Fibroblast of mammary gland (primary cell): ENCODE measurements around the gene CATSPER4.
"Not testable (repeated sequence)": the region's sequence is repeated elsewhere in the genome, so short reads cannot be mapped to it uniquely, and the experiment has no call there.

Source experiments
- DNase-seq: peaks from one replicate; pipeline ENCODE4 v3.0.0-alpha.2; 2010; ENCODE audit warnings: low read depth
- H3K4me3 ChIP-seq: 2 replicates; pipeline ENCODE4 v1.5.1; 2011; ENCODE audit warnings: low read depth, mild to moderate bottlenecking, low read length, moderate library complexity; ENCODE audit not compliant: control insufficient read depth
- TF ChIP-seq, protein P1 (sequence below): conservative IDR thresholded peaks from 2 replicates; pipeline ENCODE4 v1.5.1; 2011; ENCODE audit warnings: low read depth, low read length, inconsistent platforms; ENCODE audit not compliant: control insufficient read depth, insufficient read depth

CATSPER4 gene

DNA sequence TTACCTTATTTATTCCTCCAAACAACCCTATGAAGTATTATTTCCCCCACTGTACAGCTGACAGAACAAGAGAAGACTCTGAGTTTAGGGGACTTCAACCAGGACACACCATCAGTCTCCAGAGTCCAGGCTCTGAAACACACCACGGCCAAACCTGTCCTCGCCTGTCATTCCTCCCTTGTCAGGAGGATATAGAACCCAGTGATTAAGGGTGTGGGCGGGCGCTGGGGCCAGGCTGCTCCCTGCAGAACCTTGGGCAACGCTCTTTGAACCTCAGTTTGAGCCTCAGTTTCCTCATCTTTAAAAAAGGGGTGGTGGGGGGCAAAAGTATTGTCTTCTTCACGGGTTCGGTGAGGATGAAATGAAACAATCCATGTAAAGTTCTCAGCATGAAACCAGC, 34.2 kb downstream of the CATSPER4 start:
- TF ChIP-seq, protein P1, sequence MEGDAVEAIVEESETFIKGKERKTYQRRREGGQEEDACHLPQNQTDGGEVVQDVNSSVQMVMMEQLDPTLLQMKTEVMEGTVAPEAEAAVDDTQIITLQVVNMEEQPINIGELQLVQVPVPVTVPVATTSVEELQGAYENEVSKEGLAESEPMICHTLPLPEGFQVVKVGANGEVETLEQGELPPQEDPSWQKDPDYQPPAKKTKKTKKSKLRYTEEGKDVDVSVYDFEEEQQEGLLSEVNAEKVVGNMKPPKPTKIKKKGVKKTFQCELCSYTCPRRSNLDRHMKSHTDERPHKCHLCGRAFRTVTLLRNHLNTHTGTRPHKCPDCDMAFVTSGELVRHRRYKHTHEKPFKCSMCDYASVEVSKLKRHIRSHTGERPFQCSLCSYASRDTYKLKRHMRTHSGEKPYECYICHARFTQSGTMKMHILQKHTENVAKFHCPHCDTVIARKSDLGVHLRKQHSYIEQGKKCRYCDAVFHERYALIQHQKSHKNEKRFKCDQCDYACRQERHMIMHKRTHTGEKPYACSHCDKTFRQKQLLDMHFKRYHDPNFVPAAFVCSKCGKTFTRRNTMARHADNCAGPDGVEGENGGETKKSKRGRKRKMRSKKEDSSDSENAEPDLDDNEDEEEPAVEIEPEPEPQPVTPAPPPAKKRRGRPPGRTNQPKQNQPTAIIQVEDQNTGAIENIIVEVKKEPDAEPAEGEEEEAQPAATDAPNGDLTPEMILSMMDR, result no peak

DNA sequence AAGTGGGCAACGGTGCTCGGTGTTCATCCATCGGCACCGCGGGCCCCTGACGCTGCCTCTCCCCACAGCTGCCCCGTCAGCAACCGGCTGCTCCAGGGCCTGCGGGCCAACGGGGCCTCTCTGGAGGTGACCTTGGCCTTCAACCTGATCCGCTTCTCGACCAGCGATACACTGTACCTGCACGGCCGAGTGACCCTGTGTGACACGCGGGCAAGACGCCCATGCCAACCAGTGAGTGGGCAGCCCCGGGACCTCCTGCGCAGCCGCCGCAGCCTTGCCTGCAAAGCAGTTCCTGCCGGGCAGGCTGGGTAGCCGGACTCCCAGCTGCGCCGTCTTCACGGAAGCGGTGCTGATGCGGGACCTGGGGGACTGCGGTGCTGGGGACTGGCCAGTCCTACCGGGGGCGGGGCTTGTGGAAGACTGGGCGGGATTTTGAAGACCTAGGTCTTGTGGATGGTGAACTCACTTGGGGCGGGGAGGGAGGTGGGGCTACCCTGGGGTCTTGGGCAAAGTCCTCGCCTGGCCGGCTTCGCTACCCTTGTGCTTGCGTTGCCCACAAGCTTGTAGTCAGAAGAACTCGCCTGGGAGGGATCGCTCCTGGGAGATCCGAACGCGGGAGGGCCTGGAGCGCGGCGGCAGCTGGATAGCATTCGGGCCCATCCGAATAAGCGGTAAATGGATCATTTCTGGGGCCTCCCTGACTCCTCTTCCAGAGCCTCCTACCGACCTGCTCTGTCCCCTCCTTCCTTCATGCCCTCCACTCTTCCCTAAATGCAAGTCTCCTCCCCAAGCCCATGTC, 34.8 kb downstream of the CATSPER4 start:
- TF ChIP-seq, protein P1, result no peak
- DNase-seq, result peak; percentile 8
- H3K4me3 ChIP-seq, result peak overlapping the region; percentile 37

More for the DNA sequence above, 34.2 kb downstream of the CATSPER4 start:
- DNase-seq, result no peak
- no peak overlapping the region for H3K4me3 ChIP-seq

- DNase-seq, H3K4me3 ChIP-seq: not testable (repeated sequence)
Measured at GRCh38 chr1:26230682-26231081, 40.3 kb downstream of the CATSPER4 start.

GRCh38 chr1:26233903-26234643, 43.7 kb downstream of the CATSPER4 start, which contains the start of gene CEP85:
CEP85 (plus strand) TSS chr1:26234200; CDS start chr1:26239784, 5,584 bp downstream.
- peak within 1 kb of the TSS; percentile 95 for H3K4me3 ChIP-seq
- TF ChIP-seq, protein P1, result peak; percentile 81
- peak; percentile 95 for DNase-seq

DNA sequence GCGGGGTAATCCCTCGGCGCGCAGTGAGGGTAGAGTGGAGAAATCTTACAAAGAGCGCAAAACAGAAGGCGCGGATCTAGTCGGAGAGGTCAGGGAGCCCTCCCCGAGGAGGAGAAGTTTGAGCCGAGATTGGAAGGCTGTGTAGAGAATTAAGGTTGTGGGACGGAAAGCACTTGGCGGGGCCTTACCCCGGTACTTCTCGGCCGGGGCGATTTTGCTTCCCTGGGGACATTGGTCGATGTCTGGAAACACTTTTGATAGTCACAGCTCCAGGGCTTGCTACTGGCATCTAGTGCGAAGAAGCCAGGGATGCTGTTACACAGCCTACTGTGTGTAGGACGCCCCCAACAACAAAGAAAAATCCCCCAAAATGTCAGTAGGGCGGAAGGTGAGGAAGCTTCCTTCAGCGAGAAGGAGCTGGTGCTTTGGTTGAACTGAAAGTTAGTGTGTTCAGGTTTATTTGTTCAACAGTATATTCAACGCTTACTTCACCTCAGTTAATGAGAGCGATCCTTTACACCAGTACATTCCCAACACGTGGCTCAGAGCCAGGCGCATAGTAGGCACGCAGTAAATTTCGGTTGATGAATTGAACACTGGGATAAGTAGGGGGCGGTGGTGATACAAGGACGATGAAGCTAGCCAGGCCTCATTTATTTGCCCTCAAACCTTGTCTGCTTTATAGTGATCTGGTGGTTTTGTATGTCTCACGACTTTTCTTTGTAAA, 44.4 kb downstream of the CATSPER4 start:
- peak overlapping the region; percentile 95 for H3K4me3 ChIP-seq
- peak; percentile 38 for DNase-seq
- TF ChIP-seq, protein P1, result peak; percentile 20

DNA sequence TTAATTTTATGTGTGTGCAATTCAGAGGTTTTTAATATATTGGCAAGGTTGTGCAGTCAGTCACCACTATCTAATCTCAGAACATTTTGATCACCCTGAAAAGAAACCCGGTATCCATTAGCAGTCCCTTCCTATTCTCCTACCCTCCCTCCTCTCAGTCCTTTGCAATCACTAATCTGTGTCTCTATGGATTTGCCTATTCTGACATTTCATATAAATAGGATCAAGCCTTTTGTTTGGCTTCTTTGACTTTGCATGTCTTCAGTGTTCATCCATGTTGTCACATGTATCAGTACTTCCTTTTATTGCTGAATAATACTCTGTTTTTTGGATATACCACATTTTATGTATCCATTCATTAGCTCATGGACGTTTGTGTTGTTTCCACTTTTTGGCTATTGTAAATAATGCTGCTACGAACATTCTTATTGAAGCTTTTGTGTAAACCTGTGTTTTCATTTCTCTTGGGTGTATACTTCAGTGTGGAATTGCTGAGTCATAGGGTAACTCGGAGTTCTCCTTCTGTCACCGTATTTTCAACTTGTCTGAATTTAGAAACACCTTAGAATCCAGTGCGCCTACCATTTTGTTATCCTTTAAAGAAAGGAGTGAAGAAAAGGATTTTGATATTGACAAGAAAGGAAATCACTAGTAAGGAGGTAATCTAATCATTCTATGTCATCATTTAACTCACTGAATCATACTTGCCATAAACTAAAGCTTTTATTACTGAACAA, 47.0 kb downstream of the CATSPER4 start:
- H3K4me3 ChIP-seq, result no peak overlapping the region
- peak; percentile 20 for DNase-seq
- TF ChIP-seq, protein P1, result no peak
